ENCODE data around the gene INSC.

DNA sequence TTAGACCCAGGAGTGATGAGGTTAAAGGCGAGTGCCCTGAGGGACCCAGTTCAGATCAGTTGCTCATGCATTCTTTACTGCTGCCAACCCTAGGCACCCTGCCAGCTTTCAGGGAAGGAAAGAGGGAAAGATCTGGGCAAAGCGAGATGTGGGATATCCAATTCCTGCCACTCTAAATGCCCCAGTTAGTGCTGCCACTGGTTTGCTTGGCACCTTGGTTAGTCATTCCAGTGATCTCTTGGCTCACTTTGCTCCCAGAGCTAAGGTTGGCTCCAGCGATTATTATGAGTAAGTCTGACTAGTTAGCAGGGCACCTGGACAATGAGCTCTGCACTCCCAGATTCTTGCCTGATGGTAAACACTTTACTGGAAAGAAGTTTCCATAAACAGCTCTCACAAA, 85.0 kb downstream of the INSC start:
- TF ChIP-seq, protein P1, sequence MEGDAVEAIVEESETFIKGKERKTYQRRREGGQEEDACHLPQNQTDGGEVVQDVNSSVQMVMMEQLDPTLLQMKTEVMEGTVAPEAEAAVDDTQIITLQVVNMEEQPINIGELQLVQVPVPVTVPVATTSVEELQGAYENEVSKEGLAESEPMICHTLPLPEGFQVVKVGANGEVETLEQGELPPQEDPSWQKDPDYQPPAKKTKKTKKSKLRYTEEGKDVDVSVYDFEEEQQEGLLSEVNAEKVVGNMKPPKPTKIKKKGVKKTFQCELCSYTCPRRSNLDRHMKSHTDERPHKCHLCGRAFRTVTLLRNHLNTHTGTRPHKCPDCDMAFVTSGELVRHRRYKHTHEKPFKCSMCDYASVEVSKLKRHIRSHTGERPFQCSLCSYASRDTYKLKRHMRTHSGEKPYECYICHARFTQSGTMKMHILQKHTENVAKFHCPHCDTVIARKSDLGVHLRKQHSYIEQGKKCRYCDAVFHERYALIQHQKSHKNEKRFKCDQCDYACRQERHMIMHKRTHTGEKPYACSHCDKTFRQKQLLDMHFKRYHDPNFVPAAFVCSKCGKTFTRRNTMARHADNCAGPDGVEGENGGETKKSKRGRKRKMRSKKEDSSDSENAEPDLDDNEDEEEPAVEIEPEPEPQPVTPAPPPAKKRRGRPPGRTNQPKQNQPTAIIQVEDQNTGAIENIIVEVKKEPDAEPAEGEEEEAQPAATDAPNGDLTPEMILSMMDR (IDR thresholded peaks at IDR 0.05 in 2 of 3, conservative IDR thresholded peaks at IDR 0.05 in 1 of 3; ENCODE audit: borderline replicate concordance in 1 of 3, insufficient read depth in 1 of 3, low read depth in 2 of 3, low read length in 2 of 3), result no peak
- TF ChIP-seq SP1 (IDR thresholded peaks at IDR 0.05; ENCODE audit: low read depth), result no peak
- no peak for TF ChIP-seq YY1 (IDR thresholded peaks at IDR 0.05; ENCODE audit: extremely low read depth, insufficient replicate concordance, low read depth, low read length)
- no peak for TF ChIP-seq RAD21 (IDR thresholded peaks at IDR 0.05; ENCODE audit: low read depth)
- no peak for TF ChIP-seq POLR2A (IDR thresholded peaks at IDR 0.05; ENCODE audit: borderline replicate concordance, extremely low read depth, insufficient read depth, insufficient read length)
- no peak for TF ChIP-seq CEBPB (IDR thresholded peaks at IDR 0.05; ENCODE audit: low read depth)
- TF ChIP-seq POLR2AphosphoS5 (IDR thresholded peaks at IDR 0.05; ENCODE audit: low read depth, low read length), result no peak
- TF ChIP-seq EZH2 (IDR thresholded peaks at IDR 0.05), result no peak
- no peak for TF ChIP-seq EZH2phosphoT487 (IDR thresholded peaks at IDR 0.05; ENCODE audit: borderline replicate concordance)
- no peak for TF ChIP-seq MAX (IDR thresholded peaks at IDR 0.05)
- no peak for TF ChIP-seq ZBTB33 (IDR thresholded peaks at IDR 0.05; ENCODE audit: extremely low read depth, insufficient replicate concordance, low read length)
- TF ChIP-seq ZNF274 (IDR thresholded peaks at IDR 0.05; ENCODE audit: low read depth, low read length), result no peak
- no peak for TF ChIP-seq ZFX (IDR thresholded peaks at IDR 0.05)
- TF ChIP-seq TCF7L2 (IDR thresholded peaks at IDR 0.05; ENCODE audit: borderline replicate concordance, extremely low read depth, insufficient read depth, insufficient read length), result no peak

All from HCT116 (cell line).